ENCODE data around the gene AKR1A1.

- no peak for TF ChIP-seq POLR2A (IDR thresholded peaks at IDR 0.05; ENCODE audit: low read depth, low read length)
- TF ChIP-seq POLR2AphosphoS5 (IDR thresholded peaks at IDR 0.05; ENCODE audit: low read depth, low read length) = no peak
These were observed 34.4 kb downstream of the AKR1A1 start for GRCh38 chr1:45585110-45585426.

Data from GM12891 (cell line).